ENCODE measurements around the gene CPZ. TPM values are rescaled to one million over a fixed set of nuclear protein-coding genes. Genes with fewer than 3 reads are reported as not detected.

CPZ gene
- total RNA-seq, 4 donors from 2014 or later: 4.1 to 12.9 (median 6.5) TPM

DNA sequence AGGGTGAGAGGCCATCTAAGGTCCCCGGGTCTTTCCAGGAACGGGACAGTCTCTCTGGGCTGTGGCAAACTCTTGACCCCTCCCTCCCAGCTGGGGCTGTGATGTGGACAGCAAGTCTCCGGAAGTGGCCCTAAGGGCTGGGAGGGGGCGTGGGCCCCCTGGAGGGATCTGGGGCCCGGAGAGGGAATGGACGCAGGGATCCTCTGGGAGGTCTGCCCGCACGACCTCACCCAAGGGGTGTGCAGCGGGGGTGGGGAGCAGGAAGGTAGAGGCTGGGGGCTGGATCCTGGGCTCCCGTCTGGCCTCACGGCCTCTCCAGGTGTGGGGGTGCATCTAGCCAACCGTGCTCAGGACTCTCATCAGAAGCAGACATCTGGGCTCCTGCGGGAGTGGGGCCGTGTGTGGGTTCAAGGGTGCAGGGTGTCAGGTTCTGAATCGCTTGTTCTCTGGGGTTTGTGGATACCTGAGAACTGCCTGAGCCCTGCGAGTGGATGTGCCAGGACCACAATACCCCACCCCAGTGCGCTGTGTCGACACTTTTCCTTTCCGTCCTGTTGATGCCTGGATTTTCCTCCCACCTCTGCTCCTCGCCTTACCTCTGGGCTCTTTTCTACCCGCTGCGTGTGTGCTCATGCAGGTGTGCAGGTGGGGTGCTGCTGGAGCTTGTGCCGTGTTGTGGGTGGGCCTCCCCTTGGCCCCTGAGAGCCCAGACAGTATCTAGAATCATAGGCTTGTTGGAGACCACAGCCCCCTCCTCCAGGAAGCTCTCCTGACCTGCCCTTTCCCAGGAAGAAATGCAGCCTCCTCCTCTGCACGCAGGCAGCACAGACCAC is 915 bp downstream of the CPZ start:
- Histone ChIP-seq H3K36me3 (no peaks in the 10 kb centered on the region), H3K9me3 (no peaks in the 10 kb centered on the region), H3K4me1 (peaks cover 11 to 34% of the 10 kb centered on the region in 2 donors), H3K27me3 (no peaks in the 10 kb centered on the region), H3K27ac (no peak overlapping the region), H3K4me3 (replicated peaks in 1 of 3) (peak overlapping the region in 1 of 3 donors; percentile 29)
- DNase-seq: no peak
- intact Hi-C loops (cut with DNase I): loop anchor here (2.0 to 10.0 kb wide), 2 partner anchors 125 to 349 kb away; no protein-coding TSS in a partner anchor
- WGBS, 2 donors: 55 to 60% methylated on average over 12 to 21 of the region's 24 CpGs
- TF ChIP-seq CTCF (IDR thresholded peaks at IDR 0.05): no peak
- TF ChIP-seq POLR2A (IDR thresholded peaks at IDR 0.05): no peak

DNA sequence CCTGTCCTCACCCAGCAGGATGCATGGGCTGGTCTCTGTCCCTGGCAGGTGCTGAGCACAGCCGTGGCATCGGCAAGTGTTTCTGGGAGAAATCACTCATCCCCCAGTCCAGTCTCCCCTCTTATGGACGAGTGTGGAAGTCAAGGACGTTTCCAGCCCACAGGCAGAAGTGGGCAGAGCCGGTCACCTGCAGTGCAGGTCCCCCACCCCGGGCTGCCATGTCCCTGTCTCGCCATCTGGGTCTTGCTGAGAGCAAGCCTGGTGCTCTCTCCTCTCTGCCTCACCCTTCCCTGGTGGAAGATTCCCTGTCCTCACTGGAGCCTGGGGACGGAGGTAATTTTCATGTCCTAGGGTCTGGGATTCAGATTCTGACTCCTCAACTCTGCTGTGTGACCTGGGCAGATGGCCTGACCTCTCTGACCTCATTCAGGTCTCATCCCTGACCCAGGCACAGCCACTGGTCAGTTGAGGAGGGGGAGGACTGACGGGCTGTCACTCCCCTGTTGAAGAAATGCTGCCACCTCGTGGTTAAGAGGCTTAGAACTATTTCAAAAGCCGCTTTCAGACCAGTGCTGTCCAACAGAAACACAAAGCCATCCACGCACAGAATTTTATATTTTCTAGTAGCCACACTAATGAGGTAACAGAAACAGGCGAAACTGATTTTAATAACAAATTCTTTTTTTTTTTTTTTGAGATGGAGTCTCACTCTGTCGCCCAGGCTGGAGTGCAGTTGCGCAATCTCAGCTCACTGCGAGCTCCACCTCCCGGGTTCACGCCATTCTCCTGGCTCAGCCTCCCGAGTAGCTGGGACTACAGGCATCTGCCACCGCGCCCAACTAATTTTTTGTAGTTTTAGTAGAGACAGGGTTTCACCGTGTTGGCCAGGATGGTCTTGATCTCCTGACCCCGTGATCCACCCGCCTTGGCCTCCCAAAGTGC is 1.8 kb downstream of the CPZ start:
- DNase-seq: peak; percentile 62 to 73
- Histone ChIP-seq H3K4me1 (peaks cover 11 to 34% of the 10 kb centered on the region in 2 donors), H3K27ac (no peak overlapping the region), H3K36me3 (no peaks in the 10 kb centered on the region), H3K27me3 (no peaks in the 10 kb centered on the region), H3K9me3 (no peaks in the 10 kb centered on the region), H3K4me3 (replicated peaks in 1 of 3) (no peak overlapping the region)
- intact Hi-C loops (cut with DNase I): loop anchor here (2.0 to 10.0 kb wide), 2 partner anchors 126 to 350 kb away; no protein-coding TSS in a partner anchor
- TF ChIP-seq POLR2A (IDR thresholded peaks at IDR 0.05) (no peak), CTCF (IDR thresholded peaks at IDR 0.05) (peak; percentile 49 to 83 (median 68))
- 57 to 59% methylated on average over 21 of the region's 24 CpGs for WGBS, 2 donors

DNA sequence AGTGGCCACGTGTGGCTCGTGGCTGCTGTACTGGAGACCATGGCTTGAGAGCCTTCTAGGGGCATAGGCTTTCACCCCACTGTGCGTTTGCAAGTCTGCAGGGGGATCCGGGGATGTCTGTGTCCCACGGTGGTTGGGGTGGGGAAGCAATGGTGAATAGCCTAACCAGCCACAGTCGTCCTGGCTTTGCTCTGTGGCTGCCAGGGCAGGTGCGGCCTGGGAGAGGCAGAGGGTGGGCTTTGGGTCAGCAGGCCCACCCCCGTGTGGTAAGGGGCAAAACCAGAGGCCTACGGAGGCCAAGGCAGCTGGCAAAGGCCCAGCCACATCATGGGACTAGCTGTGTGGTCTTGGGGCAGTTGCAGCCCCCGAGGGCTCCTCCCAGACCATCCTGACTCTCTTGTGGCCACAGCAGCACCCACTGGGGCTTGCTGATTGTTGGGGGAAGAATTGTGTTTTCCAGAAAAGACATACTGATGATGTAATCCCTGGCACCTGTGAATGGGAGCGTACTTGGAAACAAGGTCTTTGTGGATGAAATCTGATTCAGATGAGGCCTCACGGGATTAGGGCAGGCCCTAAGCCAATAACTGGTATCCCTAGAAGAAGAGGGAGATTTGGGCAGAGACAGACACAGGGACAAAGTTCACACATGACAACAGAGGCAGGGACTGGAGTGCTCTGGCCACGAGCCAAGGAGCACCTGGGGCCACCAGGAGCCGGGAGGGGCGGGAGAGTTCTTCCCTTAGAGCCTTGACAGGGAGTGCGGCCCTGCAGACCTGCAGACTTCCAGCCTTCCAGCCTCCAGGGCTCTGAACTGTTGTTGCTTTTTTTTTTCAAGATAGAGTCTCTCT is 2.9 kb downstream of the CPZ start:
- Histone ChIP-seq H3K36me3 (no peaks in the 10 kb centered on the region), H3K27ac (no peak overlapping the region), H3K4me3 (replicated peaks in 1 of 3) (no peak overlapping the region), H3K9me3 (no peaks in the 10 kb centered on the region), H3K27me3 (no peaks in the 10 kb centered on the region), H3K4me1 (peaks cover 11 to 28% of the 10 kb centered on the region in 2 donors)
- intact Hi-C loops (cut with DNase I): loop anchor here (2.0 to 10.0 kb wide), 2 partner anchors 127 to 351 kb away; no protein-coding TSS in a partner anchor
- WGBS, 2 donors: 74 to 78% methylated on average over 9 to 16 of the region's 16 CpGs
- no peak for DNase-seq
- TF ChIP-seq POLR2A (IDR thresholded peaks at IDR 0.05) (no peak), CTCF (IDR thresholded peaks at IDR 0.05) (no peak)

- intact Hi-C loops (cut with DNase I): loop anchor here (10.0 kb wide), 1 partner anchor 352 kb away; no protein-coding TSS in a partner anchor
- H3K27me3 ChIP-seq: no peaks in the 10 kb centered on the region
- no peak for DNase-seq
- no peaks in the 10 kb centered on the region for H3K9me3 ChIP-seq
- WGBS, 2 donors: 80 to 81% methylated on average over 8 to 9 of the region's 9 CpGs
- peaks cover 11 to 22% of the 10 kb centered on the region in 2 donors for H3K4me1 ChIP-seq
- H3K27ac ChIP-seq: no peak overlapping the region
- TF ChIP-seq CTCF (IDR thresholded peaks at IDR 0.05): no peak
- TF ChIP-seq POLR2A (IDR thresholded peaks at IDR 0.05): no peak
- H3K4me3 ChIP-seq (replicated peaks in 1 of 3): no peak overlapping the region
- H3K36me3 ChIP-seq: no peaks in the 10 kb centered on the region
Observed at GRCh38 chr4:8596891-8597290, 4.3 kb downstream of the CPZ start.

Measured in thyroid gland (tissue), 4 donors.